Loucy (cell line): Measurements from ENCODE around the gene RBP3.

Experiments used
- H2AFZ ChIP-seq: fragments of 200-600 bp; sonication (generic); 2 replicates; pipeline ENCODE4 v1.6.0; 2016; ENCODE audit warnings: antibody characterized with exemption, mild to moderate bottlenecking, low read length, moderate library complexity
- H3F3A ChIP-seq: fragments of 200-600 bp; 2 replicates; pipeline ENCODE4 v1.6.0; 2016; ENCODE audit warnings: antibody characterized with exemption, low read depth, mild to moderate bottlenecking
- H3K27me3 ChIP-seq: fragments of 200-600 bp; sonication (generic); 2 replicates; pipeline ENCODE4 v1.6.1; 2014; ENCODE audit warnings: low read length, mild to moderate bottlenecking; ENCODE audit not compliant: insufficient read depth, poor library complexity, severe bottlenecking
- H3K36me3 ChIP-seq: fragments of 200-600 bp; sonication (generic); 2 replicates; pipeline ENCODE4 v1.6.1; 2016; ENCODE audit warnings: low read length; ENCODE audit not compliant: insufficient read depth
- H3K4me1 ChIP-seq: fragments of 200-600 bp; sonication (generic); 2 replicates; pipeline ENCODE4 v1.5.1; 2014; ENCODE audit warnings: low read length, mild to moderate bottlenecking; ENCODE audit not compliant: insufficient read depth, poor library complexity, severe bottlenecking
- H3K4me2 ChIP-seq: fragments of 200-600 bp; sonication (generic); 2 replicates; pipeline ENCODE4 v1.6.0; 2014; ENCODE audit warnings: antibody characterized with exemption, low read length, low read depth, mild to moderate bottlenecking; ENCODE audit not compliant: poor library complexity, severe bottlenecking
- H3K4me3 ChIP-seq: fragments of 200-600 bp; sonication (generic); 2 replicates; pipeline ENCODE4 v1.5.1; 2014; ENCODE audit warnings: low read length, mild to moderate bottlenecking, mixed read lengths; ENCODE audit not compliant: poor library complexity, severe bottlenecking
- H3K79me2 ChIP-seq: fragments of 200-600 bp; sonication (generic); 2 replicates; pipeline ENCODE4 v1.6.1; 2014; ENCODE audit warnings: low read length; ENCODE audit not compliant: insufficient read depth
- H3K9ac ChIP-seq: fragments of 200-600 bp; sonication (generic); 2 replicates; pipeline ENCODE4 v1.6.0; 2014; ENCODE audit warnings: mild to moderate bottlenecking, low read depth, low read length, moderate library complexity; ENCODE audit not compliant: poor library complexity, severe bottlenecking
- H3K9me2 ChIP-seq: fragments of 200-600 bp; sonication (generic); replicated peaks from 2 replicates; pipeline ENCODE4 v1.6.1; 2016; ENCODE audit warnings: low read depth, low read length, mixed read lengths
- H3K9me3 ChIP-seq: fragments of 200-600 bp; sonication (generic); 2 replicates; pipeline ENCODE4 v1.6.1; 2014; ENCODE audit warnings: mild to moderate bottlenecking, antibody characterized with exemption, low read length, low read depth; ENCODE audit not compliant: insufficient read depth
- H4K20me1 ChIP-seq: fragments of 200-600 bp; sonication (generic); 2 replicates; pipeline ENCODE4 v1.6.0; 2014; ENCODE audit warnings: antibody characterized with exemption, low read length, mild to moderate bottlenecking; ENCODE audit not compliant: insufficient read depth, poor library complexity, severe bottlenecking
- EZH2phosphoT487 ChIP-seq: fragments of 200-600 bp; IDR thresholded peaks from 2 replicates; pipeline ENCODE4 v1.6.1; 2018; ENCODE audit warnings: antibody characterized with exemption, mild to moderate bottlenecking, moderate library complexity, borderline replicate concordance
- TF ChIP-seq, protein P1 (sequence below): fragments of 200-600 bp; sonication (generic); conservative IDR thresholded peaks from 2 replicates; pipeline ENCODE4 v1.5.1; 2014; ENCODE audit warnings: mild to moderate bottlenecking, antibody characterized with exemption, low read length

RBP3 gene

DNA sequence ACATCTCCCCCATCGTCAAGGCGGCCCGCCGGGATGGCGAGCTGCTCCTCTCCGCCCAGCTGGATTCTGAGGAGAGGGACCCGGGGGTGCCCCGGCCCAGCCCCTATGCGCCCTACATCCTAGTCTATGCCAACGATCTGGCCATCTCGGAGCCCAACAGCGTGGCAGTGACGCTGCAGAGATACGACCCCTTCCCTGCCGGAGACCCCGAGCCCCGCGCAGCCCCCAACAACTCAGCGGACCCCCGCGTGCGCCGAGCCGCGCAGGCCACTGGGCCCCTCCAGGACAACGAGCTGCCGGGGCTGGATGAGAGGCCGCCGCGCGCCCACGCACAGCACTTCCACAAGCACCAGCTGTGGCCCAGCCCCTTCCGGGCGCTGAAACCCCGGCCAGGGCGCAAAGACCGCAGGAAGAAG, 38.1 kb upstream of the RBP3 start:
- peak overlapping the region; percentile 67 for H3K4me3 ChIP-seq
- H3K9ac ChIP-seq = peak overlapping the region; percentile 83
- H3K4me1 ChIP-seq = peaks cover 75% of the 10 kb centered on the region
- no peak overlapping the region for H2AFZ ChIP-seq
- H3K36me3 ChIP-seq = no peaks in the 10 kb centered on the region
- H3K27me3 ChIP-seq = no peaks in the 10 kb centered on the region
- no peaks in the 10 kb centered on the region for H3K9me2 ChIP-seq
- H3F3A ChIP-seq = peaks cover 26% of the 10 kb centered on the region
- H3K79me2 ChIP-seq = peaks cover 25% of the 10 kb centered on the region
- H4K20me1 ChIP-seq = no peaks in the 10 kb centered on the region
- H3K4me2 ChIP-seq = peak overlapping the region; percentile 90
- TF ChIP-seq EZH2phosphoT487 = no peak
- TF ChIP-seq, protein P1, sequence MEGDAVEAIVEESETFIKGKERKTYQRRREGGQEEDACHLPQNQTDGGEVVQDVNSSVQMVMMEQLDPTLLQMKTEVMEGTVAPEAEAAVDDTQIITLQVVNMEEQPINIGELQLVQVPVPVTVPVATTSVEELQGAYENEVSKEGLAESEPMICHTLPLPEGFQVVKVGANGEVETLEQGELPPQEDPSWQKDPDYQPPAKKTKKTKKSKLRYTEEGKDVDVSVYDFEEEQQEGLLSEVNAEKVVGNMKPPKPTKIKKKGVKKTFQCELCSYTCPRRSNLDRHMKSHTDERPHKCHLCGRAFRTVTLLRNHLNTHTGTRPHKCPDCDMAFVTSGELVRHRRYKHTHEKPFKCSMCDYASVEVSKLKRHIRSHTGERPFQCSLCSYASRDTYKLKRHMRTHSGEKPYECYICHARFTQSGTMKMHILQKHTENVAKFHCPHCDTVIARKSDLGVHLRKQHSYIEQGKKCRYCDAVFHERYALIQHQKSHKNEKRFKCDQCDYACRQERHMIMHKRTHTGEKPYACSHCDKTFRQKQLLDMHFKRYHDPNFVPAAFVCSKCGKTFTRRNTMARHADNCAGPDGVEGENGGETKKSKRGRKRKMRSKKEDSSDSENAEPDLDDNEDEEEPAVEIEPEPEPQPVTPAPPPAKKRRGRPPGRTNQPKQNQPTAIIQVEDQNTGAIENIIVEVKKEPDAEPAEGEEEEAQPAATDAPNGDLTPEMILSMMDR = no peak
- no peaks in the 10 kb centered on the region for H3K9me3 ChIP-seq

DNA sequence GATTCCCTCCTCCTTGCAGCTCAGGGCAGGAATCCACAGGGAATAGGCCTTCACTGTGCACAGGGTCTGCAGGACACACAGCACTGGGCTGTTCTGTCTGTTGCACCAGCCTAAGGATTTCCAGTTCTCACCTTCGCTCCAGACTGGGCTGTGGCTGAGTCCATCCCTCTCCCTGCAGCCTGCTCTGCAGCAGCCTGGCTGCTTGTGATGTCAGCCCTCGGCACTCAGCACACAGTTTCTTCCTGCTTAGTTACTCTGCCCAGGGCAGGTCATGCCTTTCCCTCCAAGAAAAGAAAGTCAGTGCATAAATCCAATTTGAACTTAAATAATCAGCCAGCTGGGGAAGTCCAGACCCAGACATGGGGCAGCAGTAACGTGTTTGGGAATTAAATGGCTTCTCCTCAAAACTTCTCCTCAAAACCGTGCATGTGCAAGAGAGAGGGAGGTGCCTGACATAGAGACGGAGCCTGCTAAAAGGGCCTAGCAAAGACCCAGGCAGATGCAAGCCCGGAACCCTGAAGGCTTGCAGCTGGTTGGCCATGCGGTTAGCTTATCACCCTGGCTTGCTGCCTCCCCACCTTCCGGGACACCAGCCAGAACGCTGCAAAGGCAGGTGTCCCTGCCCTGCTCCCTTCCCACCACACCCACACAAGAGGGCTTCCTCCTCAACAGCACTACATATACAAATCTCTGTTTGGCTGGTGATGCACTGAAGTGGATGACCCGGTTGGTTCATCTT, 36.8 kb upstream of the RBP3 start:
- peaks cover 63% of the 10 kb centered on the region for H3K4me1 ChIP-seq
- H4K20me1 ChIP-seq = no peaks in the 10 kb centered on the region
- peak overlapping the region; percentile 90 for H3K4me2 ChIP-seq
- TF ChIP-seq EZH2phosphoT487 = no peak
- TF ChIP-seq, protein P1 = no peak
- H3K9me3 ChIP-seq = no peaks in the 10 kb centered on the region
- H3F3A ChIP-seq = peaks cover 17% of the 10 kb centered on the region
- H2AFZ ChIP-seq = peak overlapping the region; percentile 25; the same call in 1 of the 2 replicates
- no peaks in the 10 kb centered on the region for H3K36me3 ChIP-seq
- H3K9me2 ChIP-seq = no peaks in the 10 kb centered on the region
- H3K27me3 ChIP-seq = no peaks in the 10 kb centered on the region
- H3K79me2 ChIP-seq = peaks cover 25% of the 10 kb centered on the region
- peak overlapping the region; percentile 67 for H3K4me3 ChIP-seq
- H3K9ac ChIP-seq = peak overlapping the region; percentile 83

DNA sequence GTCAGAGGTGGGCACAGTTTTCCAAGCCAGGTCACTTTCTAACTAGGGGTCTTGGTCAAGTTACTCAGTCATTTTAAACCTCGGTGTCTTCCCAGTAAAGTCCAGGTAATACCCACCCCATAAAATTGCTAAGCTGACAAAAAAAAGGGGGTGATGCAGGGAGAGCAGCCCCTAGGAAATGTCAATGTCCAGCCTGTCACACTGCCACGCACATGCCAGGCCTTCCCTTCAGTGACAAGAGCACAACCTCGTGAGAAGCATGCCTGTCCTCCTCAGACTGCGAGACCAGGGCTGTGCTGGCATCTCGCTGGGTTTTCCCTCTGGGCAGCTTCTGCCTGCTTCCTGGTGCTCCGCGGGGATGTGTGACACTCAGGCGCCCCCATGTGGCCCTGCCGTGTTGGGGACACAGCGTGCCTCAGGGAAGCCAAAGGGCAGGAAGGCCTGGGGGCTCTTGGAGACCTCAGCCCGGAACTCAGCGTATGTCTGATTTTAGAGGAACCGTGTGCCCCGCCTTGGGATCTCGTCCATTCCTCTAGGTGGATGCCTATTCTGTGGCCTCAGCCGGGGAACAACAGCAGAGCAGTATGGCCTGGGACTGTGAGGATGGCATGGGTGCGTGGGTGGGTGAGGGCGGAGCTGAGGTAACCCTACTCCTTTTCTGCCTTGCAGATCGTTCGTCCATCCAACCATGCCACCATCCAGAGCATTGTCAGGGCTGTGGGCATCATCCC, 36.1 kb upstream of the RBP3 start:
- no peaks in the 10 kb centered on the region for H4K20me1 ChIP-seq
- peak overlapping the region; percentile 83 for H3K9ac ChIP-seq
- TF ChIP-seq, protein P1 = peak; percentile 99
- no peak for TF ChIP-seq EZH2phosphoT487
- H3K4me1 ChIP-seq = peaks cover 55% of the 10 kb centered on the region
- peak overlapping the region; percentile 28; the same call in 1 of the 2 replicates for H2AFZ ChIP-seq
- H3K9me3 ChIP-seq = no peaks in the 10 kb centered on the region
- no peaks in the 10 kb centered on the region for H3K27me3 ChIP-seq
- H3K4me2 ChIP-seq = peak overlapping the region; percentile 90
- no peaks in the 10 kb centered on the region for H3K9me2 ChIP-seq
- H3F3A ChIP-seq = peaks cover 11% of the 10 kb centered on the region
- no peaks in the 10 kb centered on the region for H3K36me3 ChIP-seq
- H3K4me3 ChIP-seq = peak overlapping the region; percentile 67
- peaks cover 25% of the 10 kb centered on the region for H3K79me2 ChIP-seq
